Transverse colon (tissue), 4 donors: Measurements from ENCODE around the gene CHD2. TPM values are rescaled to one million over a fixed set of nuclear protein-coding genes. Genes with fewer than 3 reads are reported as not detected.

ENCODE experiments used
- DNase-seq: peaks from one replicate; pipeline ENCODE4 v3.0.0-alpha.2; 2019
- H3K27ac ChIP-seq, 4 donors: fragments of 200-600 bp; sonication (generic); 2 replicates each; pipeline ENCODE4 v1.5.1; 2016 to 2018; ENCODE audit warnings: inconsistent platforms in 4 of 4
- H3K27me3 ChIP-seq: fragments of 200-600 bp; sonication (generic); 2 replicates; pipeline ENCODE4 v1.5.1; 2017; ENCODE audit warnings: inconsistent platforms
- H3K36me3 ChIP-seq, 4 donors: fragments of 200-600 bp; sonication (generic); 2 replicates each; pipeline ENCODE4 v1.5.1; 2017 to 2019; ENCODE audit warnings: inconsistent platforms in 4 of 4
- H3K4me1 ChIP-seq, 4 donors: fragments of 200-600 bp; sonication (generic); 2 replicates each; pipeline ENCODE4 v1.5.1; 2017 to 2020; ENCODE audit warnings: inconsistent platforms in 4 of 4
- H3K4me3 ChIP-seq, 4 donors: fragments of 200-600 bp; sonication (generic); 1 replicate in 1 of 4; 2 replicates in 3 of 4; pipeline versions ENCODE4 v1.5.1 to v1.6.1; 2017 to 2019; ENCODE audit warnings: inconsistent platforms in 4 of 4
- H3K9me3 ChIP-seq, 2 donors: fragments of 200-600 bp; sonication (generic); 2 replicates each; pipeline ENCODE4 v1.5.1; 2017 to 2019; ENCODE audit warnings: inconsistent platforms in 2 of 2
- CTCF ChIP-seq, 5 experiments: fragments of 200-600 bp in 3 of 5; fragments of 450-650 bp in 2 of 5; sonication (generic) in 3 of 5; IDR thresholded peaks; 1 replicate in 2 of 5; 2 replicates in 3 of 5; pipeline ENCODE4 v1.5.1; 2016 to 2017; ENCODE audit warnings: antibody characterized with exemption in 5 of 5, inconsistent platforms in 3 of 5, mild to moderate bottlenecking in 2 of 5, moderate library complexity in 1 of 5
- EP300 ChIP-seq: sonication (generic); formaldehyde crosslinking; IDR thresholded peaks from one replicate; pipeline ENCODE4 v1.6.1; 2017; ENCODE audit warnings: antibody characterized with exemption, low read depth
- POLR2A ChIP-seq: fragments of 450-650 bp; IDR thresholded peaks from one replicate; pipeline ENCODE4 v1.6.1; 2016; ENCODE audit warnings: antibody characterized with exemption, mild to moderate bottlenecking, moderate library complexity
- POLR2AphosphoS5 ChIP-seq, 3 donors: sonication (generic); formaldehyde crosslinking; IDR thresholded peaks; one replicate each; pipeline ENCODE4 v1.6.1; 2016; ENCODE audit warnings: antibody characterized with exemption in 3 of 3
- WGBS, 2 donors: methylation state at CpG; one replicate each; pipeline ENCODE4 v1.1.5; 2018; ENCODE audit warnings: low coverage in 1 of 2; 5-methylcytosine and 5-hydroxymethylcytosine counted together
- in situ Hi-C, 4 donors: fragments of 200-750 bp; cut with MboI; loops; one replicate each; pipeline versions ENCODE4 v1.15.0 to v1.15.1; 2017; ENCODE audit warnings: low sequenced_read_pairs in 3 of 4, low pct_ligation_motif_present in 1 of 4, low pct_unique_long_range_greater_than_20kb in 1 of 4
- intact Hi-C: fragments of 100-400 bp; cut with DNase I; formaldehyde crosslinking; loops from one replicate; pipeline ENCODE4 v1.15.1; 2023; ENCODE audit warnings: low total_unique reads
- total RNA-seq, 4 donors: library from RNA; depleted of rRNA; stranded (reverse); fragments of >200 nt; gene quantifications; one replicate each; pipeline ENCODE4 v1.1.0, GENCODE V29; 2016

CHD2 gene
- total RNA-seq, 4 donors from 2014 or later = 90.5 to 190 (median 138) TPM

GRCh38 chr15:93018574-93018973 lies 118.5 kb downstream of the CHD2 start:
- in situ Hi-C loops (no loop called here), intact Hi-C loops (no loop called here)
- no peak overlapping the region for H3K4me3 ChIP-seq
- 86 to 93% methylated on average over 4 of the region's 4 CpGs for WGBS, 2 donors
- peak overlapping the region in 2 of 4 donors; percentile 1 to 25 for H3K27ac ChIP-seq
- DNase-seq = no peak
- no peak for TF ChIP-seq POLR2AphosphoS5 (IDR thresholded peaks at IDR 0.05)
- TF ChIP-seq CTCF (IDR thresholded peaks at IDR 0.05) = peak in 2 of 5 experiments; percentile 6 to 8
- H3K9me3 ChIP-seq = no peaks in the 10 kb centered on the region
- no peaks in the 10 kb centered on the region for H3K27me3 ChIP-seq
- peaks cover 2 to 91% (median 48%) of the 10 kb centered on the region in 4 donors for H3K36me3 ChIP-seq
- H3K4me1 ChIP-seq = no peaks in the 10 kb centered on the region

- in situ Hi-C loops (no loop called here), intact Hi-C loops (no loop called here)
- DNase-seq = no peak
- H3K4me1 ChIP-seq = no peaks in the 10 kb centered on the region
- H3K9me3 ChIP-seq = no peaks in the 10 kb centered on the region
- no peaks in the 10 kb centered on the region for H3K27me3 ChIP-seq
- 85 to 87% methylated on average over 7 of the region's 7 CpGs for WGBS, 2 donors
- no peak overlapping the region for H3K27ac ChIP-seq
- H3K4me3 ChIP-seq = no peak overlapping the region
- TF ChIP-seq POLR2AphosphoS5 (IDR thresholded peaks at IDR 0.05) (no peak), EP300 (no peak), CTCF (IDR thresholded peaks at IDR 0.05) (no peak), POLR2A (no peak)
- H3K36me3 ChIP-seq = peaks cover 2 to 90% (median 45%) of the 10 kb centered on the region in 4 donors
These were observed 119.0 kb downstream of the CHD2 start for GRCh38 chr15:93019090-93019489.

GRCh38 chr15:93019971-93020370 lies 119.8 kb downstream of the CHD2 start:
- peaks cover 2 to 89% (median 45%) of the 10 kb centered on the region in 4 donors for H3K36me3 ChIP-seq
- in situ Hi-C loops = loop anchor here in 1 of 4 donors (10.0 kb wide), 1 partner anchor 1105 kb away; no protein-coding TSS in a partner anchor
- WGBS, 2 donors = 93% methylated on average over 3 to 10 of the region's 10 CpGs
- no peak overlapping the region for H3K27ac ChIP-seq
- TF ChIP-seq EP300 (no peak), POLR2AphosphoS5 (IDR thresholded peaks at IDR 0.05) (no peak), POLR2A (no peak), CTCF (IDR thresholded peaks at IDR 0.05) (no peak)
- no peaks in the 10 kb centered on the region for H3K4me1 ChIP-seq
- H3K4me3 ChIP-seq = no peak overlapping the region
- H3K27me3 ChIP-seq = no peaks in the 10 kb centered on the region
- no peaks in the 10 kb centered on the region for H3K9me3 ChIP-seq
- intact Hi-C loops = loop anchor here (10.0 kb wide), 1 partner anchor 225 kb away; no protein-coding TSS in a partner anchor
- DNase-seq = no peak

- Histone ChIP-seq H3K27me3 (no peaks in the 10 kb centered on the region), H3K4me3 (no peak overlapping the region), H3K36me3 (peaks cover 2 to 87% (median 39%) of the 10 kb centered on the region in 4 donors), H3K4me1 (peaks cover 0 to under 1% (median 0%) of the 10 kb centered on the region in 4 donors), H3K27ac (no peak overlapping the region), H3K9me3 (no peaks in the 10 kb centered on the region)
- intact Hi-C loops = loop anchor here (10.0 kb wide), 1 partner anchor 226 kb away; no protein-coding TSS in a partner anchor
- no peak for TF ChIP-seq POLR2AphosphoS5 (IDR thresholded peaks at IDR 0.05)
- TF ChIP-seq POLR2A = no peak
- no peak for TF ChIP-seq EP300
- no peak for TF ChIP-seq CTCF (IDR thresholded peaks at IDR 0.05)
- in situ Hi-C loops = loop anchor here in 1 of 4 donors (10.0 kb wide), 1 partner anchor 1104 kb away; no protein-coding TSS in a partner anchor
- DNase-seq = no peak
- WGBS, 2 donors = 83 to 99% methylated on average over 1 to 3 of the region's 3 CpGs
These were observed 121.0 kb downstream of the CHD2 start for GRCh38 chr15:93020976-93021772.
